ENCODE data around the gene PLCE1. TPM values are rescaled to one million over a fixed set of nuclear protein-coding genes. Genes with fewer than 3 reads are reported as not detected.
"Not testable (repeated sequence)": the region's sequence is repeated elsewhere in the genome, so short reads cannot be mapped to it uniquely, and the experiment has no call there.

The PLCE1 gene
- total and polyA plus RNA-seq, 2 experiments from 2014 or later = 1.6 to 1.9 TPM

- no peak for DNase-seq (ENCODE audit: low read depth in 1 of 2, low spot score in 1 of 2)
- no peak for TF ChIP-seq CTCF (IDR thresholded peaks at IDR 0.05; ENCODE audit: low read depth, low read length)
- no peaks in the 10 kb centered on the region for H3K36me3 ChIP-seq
- H3K27ac ChIP-seq = no peak overlapping the region
- H3K4me1 ChIP-seq (ENCODE audit: low read depth) = no peaks in the 10 kb centered on the region
- H3K27me3 ChIP-seq = no peaks in the 10 kb centered on the region
- peaks cover 4% of the 10 kb centered on the region for H3K9me3 ChIP-seq (ENCODE audit: low read depth)
- H3K4me3 ChIP-seq = no peak overlapping the region
Observed at GRCh38 chr10:93965911-93966310, 27.8 kb upstream of the PLCE1 start.

GRCh38 chr10:93967756-93968155 lies 26.0 kb upstream of the PLCE1 start:
- Histone ChIP-seq H3K36me3 (no peaks in the 10 kb centered on the region), H3K27ac (no peak overlapping the region), H3K27me3 (no peaks in the 10 kb centered on the region), H3K9me3 (ENCODE audit: low read depth) (peaks cover 4% of the 10 kb centered on the region), H3K4me3 (no peak overlapping the region), H3K4me1 (ENCODE audit: low read depth) (no peaks in the 10 kb centered on the region)
- TF ChIP-seq CTCF (IDR thresholded peaks at IDR 0.05; ENCODE audit: low read depth, low read length) = no peak
- no peak for DNase-seq (ENCODE audit: low read depth in 1 of 2, low spot score in 1 of 2)

- Histone ChIP-seq H3K9me3 (ENCODE audit: low read depth) (peaks cover 4% of the 10 kb centered on the region), H3K27me3 (no peaks in the 10 kb centered on the region), H3K4me1 (ENCODE audit: low read depth) (no peaks in the 10 kb centered on the region), H3K4me3 (no peak overlapping the region), H3K36me3 (no peaks in the 10 kb centered on the region), H3K27ac (no peak overlapping the region)
- peak in 1 of 2 donors; percentile 43 for DNase-seq (ENCODE audit: low read depth in 1 of 2, low spot score in 1 of 2)
- no peak for TF ChIP-seq CTCF (IDR thresholded peaks at IDR 0.05; ENCODE audit: low read depth, low read length)
Observed at GRCh38 chr10:93968540-93968945, 25.2 kb upstream of the PLCE1 start.

GRCh38 chr10:93970433-93971010 lies 23.2 kb upstream of the PLCE1 start:
- H3K9me3 ChIP-seq (ENCODE audit: low read depth); H3K27ac ChIP-seq; H3K4me3 ChIP-seq; DNase-seq (ENCODE audit: low read depth in 1 of 2, low spot score in 1 of 2); H3K36me3 ChIP-seq; H3K27me3 ChIP-seq; H3K4me1 ChIP-seq (ENCODE audit: low read depth): not testable (repeated sequence)

- Histone ChIP-seq H3K9me3 (ENCODE audit: low read depth) (no peaks in the 10 kb centered on the region), H3K4me3 (no peak overlapping the region), H3K27me3 (no peaks in the 10 kb centered on the region), H3K36me3 (no peaks in the 10 kb centered on the region), H3K4me1 (ENCODE audit: low read depth) (no peaks in the 10 kb centered on the region), H3K27ac (no peak overlapping the region)
- DNase-seq (ENCODE audit: low read depth in 1 of 2, low spot score in 1 of 2) = no peak
- no peak for TF ChIP-seq CTCF (IDR thresholded peaks at IDR 0.05; ENCODE audit: low read depth, low read length)
Observed at GRCh38 chr10:93973748-93974445, 19.8 kb upstream of the PLCE1 start.

- H3K27ac ChIP-seq = no peak overlapping the region
- DNase-seq (ENCODE audit: low read depth in 1 of 2, low spot score in 1 of 2) = no peak
- H3K9me3 ChIP-seq (ENCODE audit: low read depth) = no peaks in the 10 kb centered on the region
- H3K27me3 ChIP-seq = no peaks in the 10 kb centered on the region
- H3K36me3 ChIP-seq = no peaks in the 10 kb centered on the region
- TF ChIP-seq CTCF (IDR thresholded peaks at IDR 0.05; ENCODE audit: low read depth, low read length) = no peak
- H3K4me3 ChIP-seq = no peak overlapping the region
- no peaks in the 10 kb centered on the region for H3K4me1 ChIP-seq (ENCODE audit: low read depth)
Observed at GRCh38 chr10:93977442-93977841, 16.3 kb upstream of the PLCE1 start.
